GM12872 (cell line): Measurements from ENCODE around the gene RELCH.

ENCODE experiments used
- CTCF ChIP-seq: IDR thresholded peaks from 3 replicates; pipeline ENCODE4 v1.5.1; 2011; ENCODE audit warnings: low read depth, mild to moderate bottlenecking, low read length, moderate library complexity; ENCODE audit not compliant: insufficient read depth

Gene RELCH

GRCh38 chr18:62324917-62325805 lies 138.1 kb downstream of the RELCH start, which contains the start of gene TNFRSF11A:
Gene TNFRSF11A, plus strand, starts transcription at chr18:62325310. Its CDS starts 43 bp downstream, at chr18:62325353.
- TF ChIP-seq CTCF: peak; percentile 57; the same call in 2 of the 3 replicates

DNA sequence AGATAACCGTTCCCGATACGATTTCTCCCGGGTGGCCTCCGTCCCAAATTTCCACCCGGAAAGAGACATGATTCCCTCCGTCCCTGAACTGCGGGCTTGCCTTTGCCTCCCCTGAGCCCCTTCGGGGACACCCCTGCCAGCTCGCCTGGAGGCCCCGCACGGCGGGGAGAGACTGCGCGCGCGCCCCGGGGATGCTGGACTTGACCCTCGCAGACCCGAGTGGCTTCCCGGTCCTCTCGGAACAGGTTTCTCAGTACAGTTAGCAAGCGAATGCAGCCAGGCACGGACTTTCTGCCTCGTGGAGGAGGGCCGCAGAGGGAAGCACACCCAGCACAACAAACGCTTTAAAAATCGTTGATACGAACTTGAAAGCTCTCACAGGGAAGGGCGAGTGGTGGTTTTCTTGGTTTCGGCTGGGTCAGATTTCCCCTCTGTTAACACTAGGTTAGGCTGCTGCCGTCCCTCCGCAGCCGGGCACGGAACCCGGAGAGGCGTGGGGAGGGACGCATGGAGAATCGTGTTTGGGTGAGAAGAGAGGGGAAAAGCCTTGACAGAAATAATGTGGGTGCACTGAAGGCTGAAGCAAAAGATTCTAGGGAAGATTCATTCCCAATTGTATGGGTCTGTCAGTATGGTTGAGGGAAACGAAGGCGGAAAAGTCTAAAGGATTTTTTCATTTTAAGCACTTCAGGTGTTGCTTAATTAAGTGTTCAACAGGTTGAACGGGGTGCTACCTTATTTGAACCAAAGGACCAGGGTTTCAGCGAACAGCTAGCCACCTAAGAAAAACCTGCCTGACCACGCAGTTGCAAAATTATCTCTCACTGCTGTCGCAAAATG lies 139.0 kb downstream of the RELCH start:
- TF ChIP-seq CTCF: no peak

- TF ChIP-seq CTCF: no peak
Measured at GRCh38 chr18:62326646-62327348, 139.7 kb downstream of the RELCH start.

- TF ChIP-seq CTCF: no peak
Measured at GRCh38 chr18:62327977-62328376, 140.9 kb downstream of the RELCH start.

GRCh38 chr18:62328586-62329525 lies 141.8 kb downstream of the RELCH start:
- TF ChIP-seq CTCF: no peak

DNA sequence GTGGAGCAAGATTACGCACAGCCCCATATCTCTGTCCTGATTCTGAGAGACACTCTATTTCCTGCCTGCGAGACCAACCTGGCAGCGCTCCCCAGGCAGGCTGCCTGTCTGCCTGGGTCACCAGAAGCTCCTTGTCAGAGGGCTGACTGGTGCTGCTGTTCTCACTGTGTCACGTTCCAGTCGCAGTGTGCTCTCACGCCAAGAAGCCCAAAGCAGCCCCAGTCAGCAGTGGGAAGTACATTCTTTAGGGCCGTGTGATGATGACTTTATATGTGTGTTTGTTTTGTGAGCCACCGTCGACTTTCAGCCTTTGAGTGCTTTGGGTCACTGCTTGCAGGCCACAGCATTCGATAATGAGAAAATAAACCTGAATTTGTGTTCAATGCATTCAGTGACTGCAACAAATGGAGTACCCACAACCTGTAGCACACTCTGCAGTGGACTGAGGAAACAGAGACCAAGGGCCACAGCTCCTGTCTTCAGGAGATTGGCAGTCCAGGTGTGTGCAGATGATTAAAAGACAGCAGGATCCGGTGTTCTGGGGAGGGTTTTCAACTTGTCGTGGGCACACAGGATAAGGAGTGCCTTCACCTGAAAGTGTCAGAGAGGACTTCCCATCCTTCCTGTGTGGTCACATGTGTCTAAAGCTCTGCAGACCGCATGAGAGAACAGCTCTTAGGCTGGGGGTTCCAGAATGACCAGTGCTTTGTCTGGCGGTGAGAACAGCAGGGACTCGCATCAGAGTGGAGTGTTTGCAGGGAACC lies 142.8 kb downstream of the RELCH start:
- TF ChIP-seq CTCF: no peak
